Mesothelial cell of epicardium (in vitro differentiated cells): ENCODE measurements around the gene NUDT16. TPM values are rescaled to one million over a fixed set of nuclear protein-coding genes. Genes with fewer than 3 reads are reported as not detected.

Source experiments
- DNase-seq, 2 experiments: peaks; one replicate each; pipeline ENCODE4 v3.0.0; 2021; ENCODE audit warnings: low spot score in 2 of 2; ENCODE audit not compliant: unreplicated experiment in 2 of 2
- H3K27ac Mint-ChIP-seq: 2 replicates; pipeline ENCODE4 v1.8.0; 2021; ENCODE audit warnings: mixed read lengths
- H3K27me3 Mint-ChIP-seq: 2 replicates; pipeline ENCODE4 v1.8.0; 2021; ENCODE audit warnings: low read depth, mixed read lengths
- H3K36me3 Mint-ChIP-seq: 2 replicates; pipeline ENCODE4 v1.8.0; 2021; ENCODE audit warnings: mixed read lengths
- H3K4me1 Mint-ChIP-seq: 2 replicates; pipeline ENCODE4 v1.8.0; 2021; ENCODE audit warnings: mixed read lengths
- H3K4me3 Mint-ChIP-seq: 2 replicates; pipeline ENCODE4 v1.8.0; 2021; ENCODE audit warnings: mild to moderate bottlenecking, moderate library complexity, mixed read lengths
- H3K9me3 Mint-ChIP-seq: 2 replicates; pipeline ENCODE4 v1.8.0; 2021; ENCODE audit warnings: mixed read lengths
- CTCF ChIP-seq: fragments of 200-600 bp; sonication (generic); IDR thresholded peaks from one replicate; pipeline ENCODE4 v1.5.0; 2021; ENCODE audit warnings: antibody characterized with exemption; ENCODE audit not compliant: unreplicated experiment
- total RNA-seq: library from RNA; stranded (reverse); gene quantifications from 3 replicates; pipeline ENCODE4 v1.2.1, GENCODE V29; 2021

Gene NUDT16
- total RNA-seq, 1 donor from 2014 or later: 17.2 TPM

- no peak overlapping the region for H3K4me3 Mint-ChIP-seq
- H3K36me3 Mint-ChIP-seq: no peaks in the 10 kb centered on the region
- DNase-seq: no peak
- peaks cover 6% of the 10 kb centered on the region for H3K9me3 Mint-ChIP-seq
- H3K27ac Mint-ChIP-seq: no peak overlapping the region
- H3K4me1 Mint-ChIP-seq: no peaks in the 10 kb centered on the region
- no peak for TF ChIP-seq CTCF
- H3K27me3 Mint-ChIP-seq: no peaks in the 10 kb centered on the region
Observed at GRCh38 chr3:131396170-131396569, 14.6 kb downstream of the NUDT16 start.

- no peaks in the 10 kb centered on the region for H3K27me3 Mint-ChIP-seq
- DNase-seq: no peak
- no peak for TF ChIP-seq CTCF
- no peak overlapping the region for H3K27ac Mint-ChIP-seq
- H3K36me3 Mint-ChIP-seq: no peaks in the 10 kb centered on the region
- peaks cover 6% of the 10 kb centered on the region for H3K9me3 Mint-ChIP-seq
- no peaks in the 10 kb centered on the region for H3K4me1 Mint-ChIP-seq
- H3K4me3 Mint-ChIP-seq: no peak overlapping the region
Observed at GRCh38 chr3:131397889-131398288, 16.3 kb downstream of the NUDT16 start.

- Mint-ChIP-seq H3K27ac (no peak overlapping the region), H3K36me3 (no peaks in the 10 kb centered on the region), H3K27me3 (no peaks in the 10 kb centered on the region), H3K9me3 (peaks cover 14% of the 10 kb centered on the region), H3K4me3 (no peak overlapping the region), H3K4me1 (no peaks in the 10 kb centered on the region)
- DNase-seq: no peak
- no peak for TF ChIP-seq CTCF
Observed at GRCh38 chr3:131401978-131402377, 20.4 kb downstream of the NUDT16 start.

- H3K4me3 Mint-ChIP-seq: no peak overlapping the region
- TF ChIP-seq CTCF: no peak
- no peak overlapping the region for H3K27ac Mint-ChIP-seq
- DNase-seq: no peak
- no peaks in the 10 kb centered on the region for H3K36me3 Mint-ChIP-seq
- H3K4me1 Mint-ChIP-seq: no peaks in the 10 kb centered on the region
- H3K9me3 Mint-ChIP-seq: peaks cover 14% of the 10 kb centered on the region
- no peaks in the 10 kb centered on the region for H3K27me3 Mint-ChIP-seq
Observed at GRCh38 chr3:131402391-131403039, 20.9 kb downstream of the NUDT16 start.

- TF ChIP-seq CTCF: no peak
- peaks cover 17% of the 10 kb centered on the region for H3K9me3 Mint-ChIP-seq
- no peak overlapping the region for H3K27ac Mint-ChIP-seq
- no peak for DNase-seq
- H3K4me3 Mint-ChIP-seq: no peak overlapping the region
- H3K36me3 Mint-ChIP-seq: no peaks in the 10 kb centered on the region
- peaks cover 2% of the 10 kb centered on the region for H3K27me3 Mint-ChIP-seq
- no peaks in the 10 kb centered on the region for H3K4me1 Mint-ChIP-seq
Observed at GRCh38 chr3:131403216-131403895, 21.8 kb downstream of the NUDT16 start.
